Endodermal cell (in vitro differentiated cells): ENCODE measurements around the gene GTPBP1. TPM values are rescaled to one million over a fixed set of nuclear protein-coding genes. Genes with fewer than 3 reads are reported as not detected.

Experiments used
- DNase-seq: peaks from one replicate; pipeline ENCODE4 v3.0.0-alpha.2; 2017
- H3K27ac ChIP-seq: 2 replicates; pipeline ENCODE4 v1.5.1; 2013; ENCODE audit warnings: mild to moderate bottlenecking, low read depth, low read length, moderate library complexity
- H3K27me3 ChIP-seq: 2 replicates; pipeline ENCODE4 v1.6.1; 2013; ENCODE audit warnings: mild to moderate bottlenecking, low read length, moderate library complexity; ENCODE audit not compliant: insufficient read depth, control insufficient read depth, poor library complexity, severe bottlenecking
- H3K36me3 ChIP-seq: 2 replicates; pipeline ENCODE4 v1.7.0; 2013; ENCODE audit warnings: mild to moderate bottlenecking, low read length, moderate library complexity; ENCODE audit not compliant: control insufficient read depth, insufficient read depth
- H3K4me1 ChIP-seq: one replicate; pipeline ENCODE4 v1.7.0; 2013; ENCODE audit warnings: low read length; ENCODE audit not compliant: control insufficient read depth, insufficient read depth
- H3K4me3 ChIP-seq: 2 replicates; pipeline ENCODE4 v1.5.1; 2013; ENCODE audit warnings: mild to moderate bottlenecking, low read length, moderate library complexity
- H3K9ac ChIP-seq: 2 replicates; pipeline ENCODE4 v1.6.1; 2013; ENCODE audit warnings: mild to moderate bottlenecking, low read length, moderate library complexity; ENCODE audit not compliant: poor library complexity, severe bottlenecking; ENCODE audit errors: extremely low read depth
- H3K9me3 ChIP-seq: 2 replicates; pipeline ENCODE4 v1.6.1; 2013; ENCODE audit warnings: mild to moderate bottlenecking, low read length, moderate library complexity; ENCODE audit not compliant: control insufficient read depth
- H3K27ac Mint-ChIP-seq: 2 replicates; pipeline ENCODE4 v1.8.0; 2020; ENCODE audit warnings: mixed read lengths
- H3K27me3 Mint-ChIP-seq: 2 replicates; pipeline ENCODE4 v1.8.0; 2021; ENCODE audit warnings: mild to moderate bottlenecking, mixed read lengths; ENCODE audit not compliant: insufficient read depth
- H3K36me3 Mint-ChIP-seq: 2 replicates; pipeline ENCODE4 v1.8.0; 2020; ENCODE audit warnings: low read depth, mixed read lengths
- H3K4me1 Mint-ChIP-seq: 2 replicates; pipeline ENCODE4 v1.8.0; 2020; ENCODE audit warnings: mixed read lengths
- H3K4me3 Mint-ChIP-seq: 2 replicates; pipeline ENCODE4 v1.8.0; 2020; ENCODE audit warnings: mild to moderate bottlenecking, moderate library complexity, mixed read lengths
- H3K9me3 Mint-ChIP-seq: 2 replicates; pipeline ENCODE4 v1.8.0; 2020; ENCODE audit warnings: mild to moderate bottlenecking, mixed read lengths
- WGBS, 2 experiments: methylation state at CpG; one replicate each; pipeline versions ENCODE4 v1.1.5 to v1.1.7; 2013; ENCODE audit warnings: missing lambda C conversion rate in 2 of 2, mixed read lengths in 1 of 2; ENCODE audit not compliant: insufficient coverage in 1 of 2, insufficient read length in 1 of 2; 5-methylcytosine and 5-hydroxymethylcytosine counted together
- total RNA-seq, 2 donors: library from RNA; stranded (reverse); fragmentation: NEBNext Ultra II Directional in 1 of 2; extraction: Animal tissue kit (Norgen Biotek cat#: 25700) in 1 of 2; gene quantifications; 2 replicates in 1 of 2; 3 replicates in 1 of 2; pipeline ENCODE4 v1.2.1, GENCODE V29; 2021
- TF ChIP-seq, protein P1 (sequence below): fragments of 200-600 bp; sonication (generic); conservative IDR thresholded peaks from 2 replicates; pipeline ENCODE4 v1.5.0; 2021; ENCODE audit warnings: antibody characterized with exemption, mild to moderate bottlenecking

GTPBP1 gene
- total RNA-seq, 2 donors from 2014 or later = 79.0 to 86.1 TPM

DNA sequence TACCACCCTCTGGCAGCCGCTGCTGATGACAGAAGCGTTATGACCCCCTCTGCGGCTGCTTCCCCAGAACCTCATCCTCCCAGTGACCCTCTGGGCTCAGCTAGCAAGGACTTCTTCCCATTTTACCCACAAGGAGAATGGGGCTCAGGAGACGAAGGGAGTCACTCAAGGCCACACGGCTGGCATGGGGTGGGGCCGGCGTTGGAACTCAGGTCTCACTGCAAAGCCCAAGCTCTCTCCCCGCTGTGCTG is 66.8 kb downstream of the GTPBP1 start:
- DNase-seq = no peak
- WGBS, 2 experiments = 70 to 90% methylated on average over 5 to 8 of the region's 8 CpGs
- Mint-ChIP-seq H3K27ac (no peak overlapping the region), H3K27me3 (peaks cover 3% of the 10 kb centered on the region), H3K36me3 (no peaks in the 10 kb centered on the region), H3K4me3 (no peak overlapping the region), H3K9me3 (no peaks in the 10 kb centered on the region), H3K4me1 (no peaks in the 10 kb centered on the region)
- no peak overlapping the region for H3K4me3 ChIP-seq
- H3K9me3 ChIP-seq = no peaks in the 10 kb centered on the region
- TF ChIP-seq, protein P1, sequence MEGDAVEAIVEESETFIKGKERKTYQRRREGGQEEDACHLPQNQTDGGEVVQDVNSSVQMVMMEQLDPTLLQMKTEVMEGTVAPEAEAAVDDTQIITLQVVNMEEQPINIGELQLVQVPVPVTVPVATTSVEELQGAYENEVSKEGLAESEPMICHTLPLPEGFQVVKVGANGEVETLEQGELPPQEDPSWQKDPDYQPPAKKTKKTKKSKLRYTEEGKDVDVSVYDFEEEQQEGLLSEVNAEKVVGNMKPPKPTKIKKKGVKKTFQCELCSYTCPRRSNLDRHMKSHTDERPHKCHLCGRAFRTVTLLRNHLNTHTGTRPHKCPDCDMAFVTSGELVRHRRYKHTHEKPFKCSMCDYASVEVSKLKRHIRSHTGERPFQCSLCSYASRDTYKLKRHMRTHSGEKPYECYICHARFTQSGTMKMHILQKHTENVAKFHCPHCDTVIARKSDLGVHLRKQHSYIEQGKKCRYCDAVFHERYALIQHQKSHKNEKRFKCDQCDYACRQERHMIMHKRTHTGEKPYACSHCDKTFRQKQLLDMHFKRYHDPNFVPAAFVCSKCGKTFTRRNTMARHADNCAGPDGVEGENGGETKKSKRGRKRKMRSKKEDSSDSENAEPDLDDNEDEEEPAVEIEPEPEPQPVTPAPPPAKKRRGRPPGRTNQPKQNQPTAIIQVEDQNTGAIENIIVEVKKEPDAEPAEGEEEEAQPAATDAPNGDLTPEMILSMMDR = no peak
- H3K36me3 ChIP-seq = no peaks in the 10 kb centered on the region
- no peaks in the 10 kb centered on the region for H3K4me1 ChIP-seq
- H3K27ac ChIP-seq = no peak overlapping the region
- H3K9ac ChIP-seq = no peak overlapping the region
- H3K27me3 ChIP-seq = no peaks in the 10 kb centered on the region

DNA sequence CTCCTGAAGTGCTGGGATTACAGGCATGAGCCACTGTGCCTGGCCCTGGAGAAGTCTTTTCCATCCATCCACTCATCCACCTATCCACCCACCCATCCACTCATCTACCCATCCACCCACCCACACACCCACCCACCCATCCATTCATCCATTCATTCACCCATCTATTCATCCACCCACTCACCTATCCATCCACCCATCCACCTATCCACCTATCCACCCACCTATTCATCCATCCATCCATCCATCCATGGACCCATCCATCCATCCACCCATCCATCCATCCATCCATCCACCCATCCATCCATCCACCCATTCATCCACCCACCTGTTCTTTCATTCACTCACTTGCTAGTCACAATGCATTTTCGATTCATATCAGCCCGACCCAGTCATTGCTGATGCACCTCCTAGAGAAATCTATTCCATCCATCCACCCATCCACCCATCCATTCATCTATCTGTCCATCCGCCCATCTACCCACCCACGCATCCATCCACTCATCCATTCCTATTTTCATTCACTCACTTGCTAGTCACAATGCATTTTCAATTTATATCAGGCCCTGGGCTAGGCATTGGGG is 67.7 kb downstream of the GTPBP1 start:
- Histone ChIP-seq H3K4me1 (no peaks in the 10 kb centered on the region), H3K27me3 (no peaks in the 10 kb centered on the region), H3K9ac (no peak overlapping the region), H3K27ac (no peak overlapping the region), H3K4me3 (no peak overlapping the region), H3K36me3 (no peaks in the 10 kb centered on the region), H3K9me3 (no peaks in the 10 kb centered on the region)
- Mint-ChIP-seq H3K36me3 (no peaks in the 10 kb centered on the region), H3K27me3 (peaks cover 3% of the 10 kb centered on the region), H3K4me1 (no peaks in the 10 kb centered on the region), H3K9me3 (no peaks in the 10 kb centered on the region), H3K4me3 (no peak overlapping the region), H3K27ac (no peak overlapping the region)
- TF ChIP-seq, protein P1 = no peak
- WGBS, 2 experiments = 89 to 94% methylated on average over 4 of the region's 4 CpGs
- no peak for DNase-seq

DNA sequence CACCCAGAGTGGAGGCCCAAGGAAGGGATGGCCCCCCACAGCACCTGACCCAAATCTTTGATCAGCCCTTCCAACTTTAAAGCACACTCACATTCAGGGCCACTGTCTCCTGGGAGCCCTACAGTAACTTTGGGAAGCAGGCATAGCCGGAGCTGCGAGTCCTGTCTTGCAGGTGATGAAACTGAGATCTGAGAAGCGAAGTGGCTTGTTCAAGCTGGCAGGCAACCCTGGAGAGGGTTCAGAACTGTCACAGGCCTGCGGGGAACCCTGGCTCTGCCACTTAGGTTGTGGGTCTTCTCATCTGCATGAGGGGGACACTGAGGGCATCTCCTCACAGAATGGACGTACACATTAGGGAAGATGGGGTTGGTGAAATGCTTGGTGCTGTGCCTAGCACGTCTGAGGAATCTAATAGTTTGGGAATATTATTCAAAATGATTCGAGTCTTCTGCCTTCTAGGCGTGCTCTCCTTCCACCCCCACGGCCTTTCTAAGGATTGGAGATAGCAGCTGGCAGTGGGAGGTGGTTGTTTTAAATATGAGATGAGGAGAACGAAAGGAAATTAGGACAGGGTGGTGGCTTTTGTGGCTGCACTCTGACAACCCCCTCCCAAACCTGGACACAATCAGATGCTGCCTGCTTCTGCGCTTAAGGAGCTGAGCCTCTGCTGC is 68.9 kb downstream of the GTPBP1 start:
- no peaks in the 10 kb centered on the region for H3K27me3 ChIP-seq
- no peaks in the 10 kb centered on the region for H3K36me3 ChIP-seq
- no peaks in the 10 kb centered on the region for H3K4me1 Mint-ChIP-seq
- H3K4me1 ChIP-seq = no peaks in the 10 kb centered on the region
- DNase-seq = no peak
- no peak overlapping the region for H3K9ac ChIP-seq
- H3K27me3 Mint-ChIP-seq = peaks cover 3% of the 10 kb centered on the region
- no peaks in the 10 kb centered on the region for H3K9me3 ChIP-seq
- TF ChIP-seq, protein P1 = no peak
- H3K4me3 ChIP-seq = no peak overlapping the region
- H3K9me3 Mint-ChIP-seq = no peaks in the 10 kb centered on the region
- H3K27ac ChIP-seq = no peak overlapping the region
- H3K27ac Mint-ChIP-seq = no peak overlapping the region
- H3K36me3 Mint-ChIP-seq = peaks cover 5% of the 10 kb centered on the region
- no peak overlapping the region for H3K4me3 Mint-ChIP-seq
- WGBS, 2 experiments = 89 to 93% methylated on average over 8 to 11 of the region's 11 CpGs
